SIG-M5 treated with dmso at 0.1 percent for 504 hours (cell line): Measurements from ENCODE around the gene AK5.

Experiments used
- DNase-seq: peaks from one replicate; lab custom pipeline; 2025; ENCODE audit not compliant: unreplicated experiment; lab: John Stamatoyannopoulos, UW

The AK5 gene

DNA sequence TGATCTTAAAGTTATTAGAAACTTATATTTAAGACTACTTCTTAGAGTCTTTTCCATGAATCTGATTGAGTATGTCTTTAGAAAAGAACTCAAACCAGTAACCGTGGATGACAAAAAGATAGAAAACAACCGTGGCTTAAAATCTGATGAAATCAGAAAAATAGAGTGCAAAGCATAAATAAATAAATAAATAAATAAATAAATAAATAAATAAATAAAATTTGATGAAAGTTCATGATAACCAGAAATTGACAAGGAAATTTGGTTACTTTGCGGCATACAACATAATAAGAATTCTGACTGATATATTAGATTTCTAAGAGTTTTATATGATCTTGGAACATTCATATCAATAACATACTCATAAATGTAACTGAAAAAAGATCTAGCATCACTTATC, 152.1 kb downstream of the AK5 start:
- no peak for DNase-seq

DNA sequence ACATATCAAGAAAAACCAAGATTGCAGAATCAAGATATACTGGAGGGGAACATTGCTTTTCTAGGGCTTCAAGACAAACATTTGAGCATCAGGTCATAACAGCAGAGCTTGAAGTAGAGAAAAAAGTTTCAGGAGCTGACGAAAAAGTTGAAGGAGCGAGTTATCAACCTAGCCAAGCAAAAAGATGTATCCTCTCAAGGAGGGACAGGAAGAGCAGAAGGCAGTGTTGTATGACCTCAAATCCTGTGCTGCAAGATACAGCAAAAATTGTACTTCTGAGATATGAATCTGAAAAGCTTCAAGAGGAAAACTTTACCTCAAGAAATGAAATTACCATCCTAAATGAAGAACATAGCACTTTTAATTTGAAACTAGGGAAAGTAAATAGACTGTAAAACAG, 153.1 kb downstream of the AK5 start:
- no peak for DNase-seq

DNA sequence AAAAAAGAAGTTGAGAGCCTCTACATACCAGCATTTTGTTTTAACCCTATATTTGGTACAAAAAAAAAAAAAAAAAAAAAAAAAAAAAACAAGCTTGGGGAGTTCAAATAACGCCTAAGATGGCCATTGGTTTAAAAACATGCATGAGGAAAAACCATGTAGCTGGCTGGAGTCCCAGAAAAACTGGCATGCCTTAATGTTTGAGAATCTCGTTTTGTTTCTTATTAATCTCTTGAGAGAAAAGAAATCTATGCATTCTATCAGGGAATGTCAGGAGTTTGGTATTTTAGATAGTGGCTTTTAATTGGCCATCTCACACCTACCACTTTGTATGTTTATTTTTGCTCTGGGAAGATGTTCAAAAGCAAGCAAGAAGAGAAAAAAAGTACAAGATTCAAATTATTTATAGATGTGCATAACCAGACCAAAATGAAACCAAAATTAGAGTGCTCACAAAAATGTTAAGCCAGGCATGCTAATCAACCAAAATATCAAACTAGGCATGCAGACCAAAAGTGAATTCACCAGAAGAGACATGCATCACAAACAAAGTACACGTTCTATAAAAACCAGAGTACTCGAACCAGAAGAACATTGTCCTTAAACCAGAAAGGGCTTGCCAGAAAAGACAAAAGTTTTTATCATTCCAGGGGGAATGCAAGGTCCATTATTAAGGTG, 156.6 kb downstream of the AK5 start:
- DNase-seq = no peak

DNA sequence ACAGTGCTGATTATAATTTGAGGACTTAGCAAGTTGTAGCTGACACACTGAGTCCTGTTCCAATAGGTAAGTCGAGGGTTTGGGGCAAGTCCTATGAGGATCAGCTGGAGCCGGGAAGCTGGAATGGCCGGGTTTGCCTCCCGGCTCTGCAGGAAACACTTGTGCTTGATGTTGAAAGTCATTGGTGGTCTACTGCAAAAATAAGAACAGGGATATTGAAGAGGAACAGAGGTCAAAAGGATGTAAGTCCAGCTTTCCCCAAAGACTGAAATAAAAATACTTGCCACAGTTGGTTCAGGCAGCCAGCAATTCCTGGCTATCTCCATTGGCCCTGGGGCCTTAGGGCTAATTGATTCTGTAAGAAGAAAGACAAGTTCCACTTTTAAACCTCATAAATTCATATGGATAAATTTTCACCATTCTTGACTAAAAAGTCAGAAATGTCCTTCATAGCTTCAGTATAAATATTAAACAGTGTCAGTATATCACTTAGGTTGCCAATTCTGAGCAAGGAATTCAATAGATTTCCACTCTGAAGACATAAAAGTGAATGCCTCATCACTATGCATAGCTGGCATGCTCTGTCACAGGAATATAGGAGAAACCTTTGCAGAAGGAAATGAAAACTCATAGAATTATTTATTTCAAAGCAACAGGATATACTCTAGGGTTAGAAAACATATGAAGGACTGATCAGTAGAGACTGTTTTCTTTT, 165.2 kb downstream of the AK5 start:
- DNase-seq = no peak

DNA sequence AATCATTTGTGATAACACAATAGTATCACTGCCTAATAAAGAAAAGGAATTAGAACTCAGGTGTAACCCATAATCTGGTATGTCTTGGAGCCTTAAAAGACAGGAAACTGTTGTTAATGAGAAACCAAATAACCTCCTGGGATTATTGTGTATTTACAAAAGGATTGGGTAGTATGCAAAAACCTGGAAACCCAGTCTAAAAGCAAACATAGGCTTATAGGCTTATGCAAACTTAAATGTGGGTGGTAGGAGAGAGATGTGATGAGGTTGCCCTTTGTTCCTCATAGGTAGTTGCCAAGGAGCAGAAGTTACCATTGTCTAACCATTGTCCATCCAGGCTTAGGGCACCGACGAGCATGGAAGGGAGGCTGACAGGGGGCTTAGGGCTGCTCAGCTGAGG, 165.8 kb downstream of the AK5 start:
- DNase-seq = peak; percentile 24

DNA sequence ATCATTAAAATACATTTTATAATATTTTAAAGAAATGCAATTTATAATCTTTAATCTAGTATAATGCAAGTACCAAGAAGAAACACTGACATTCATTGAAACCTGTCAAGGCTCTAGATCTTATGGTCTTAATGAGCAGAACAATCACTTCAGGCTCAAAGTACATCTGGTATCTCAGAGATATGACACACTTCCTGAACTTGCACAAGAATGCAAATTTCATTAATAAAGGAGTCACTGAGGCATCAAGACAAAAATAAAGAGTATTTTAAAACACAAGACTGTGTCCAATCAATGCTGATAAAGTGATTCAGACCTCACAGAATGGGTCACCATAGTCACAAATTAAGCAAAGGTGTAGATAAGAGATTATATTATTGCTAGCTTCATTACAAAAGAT, 178.1 kb downstream of the AK5 start:
- DNase-seq = no peak

DNA sequence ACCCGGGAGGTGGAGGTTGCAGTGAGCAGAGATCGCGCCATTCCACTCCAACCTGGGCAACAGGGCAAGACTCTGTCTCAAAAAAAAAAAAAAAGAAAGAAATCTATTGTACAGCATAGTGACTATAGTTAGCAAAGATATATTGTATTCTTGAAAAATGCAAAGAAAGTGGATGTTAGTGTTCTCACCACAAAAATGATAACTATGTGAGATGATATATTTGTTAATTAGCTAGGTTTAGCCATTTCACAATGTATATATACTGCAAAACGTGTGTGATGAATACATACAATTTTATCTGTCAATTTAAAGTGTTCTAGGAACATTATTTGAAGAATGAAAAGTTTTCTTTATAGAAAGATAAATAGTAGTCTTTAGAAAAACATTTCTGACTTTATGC, 179.9 kb downstream of the AK5 start:
- DNase-seq = no peak

DNA sequence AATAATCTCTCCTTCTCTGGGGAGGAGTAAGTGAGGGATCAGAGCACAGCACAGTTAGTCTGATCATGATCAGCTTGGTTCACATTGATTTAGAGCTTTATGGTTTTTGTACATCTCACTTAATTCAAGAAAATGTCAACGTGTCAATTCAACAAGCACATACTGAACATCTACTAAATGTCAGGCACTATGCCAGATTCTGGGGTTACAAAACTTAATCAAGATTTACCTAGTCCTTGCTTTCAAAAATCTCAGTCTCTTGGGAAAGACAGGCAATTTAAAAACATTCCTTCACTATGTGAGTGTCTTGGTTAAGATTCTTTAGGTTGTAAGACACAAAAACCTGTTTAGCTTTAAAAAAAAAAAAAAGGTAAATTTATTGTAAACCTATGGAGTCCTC, 181.4 kb downstream of the AK5 start:
- no peak for DNase-seq

DNA sequence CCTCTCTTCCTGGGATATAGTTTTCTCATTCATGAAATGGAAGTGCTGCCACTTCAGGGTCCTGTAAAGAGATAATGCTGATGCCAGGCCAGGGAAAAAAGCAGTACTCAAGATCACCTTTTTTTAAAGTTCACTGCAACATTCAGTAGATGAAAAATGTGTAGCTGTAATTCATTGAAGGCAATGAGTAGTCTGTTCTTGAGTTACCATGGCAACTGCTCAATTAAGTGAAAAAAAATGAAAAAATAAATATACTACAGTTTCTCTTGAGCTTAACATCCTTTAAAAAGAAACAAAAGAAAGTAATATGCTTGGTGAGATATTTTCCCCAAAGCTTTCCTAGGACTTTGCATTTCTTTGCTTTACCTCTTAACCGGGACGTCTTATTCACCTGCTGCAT, 183.3 kb downstream of the AK5 start:
- no peak for DNase-seq

DNA sequence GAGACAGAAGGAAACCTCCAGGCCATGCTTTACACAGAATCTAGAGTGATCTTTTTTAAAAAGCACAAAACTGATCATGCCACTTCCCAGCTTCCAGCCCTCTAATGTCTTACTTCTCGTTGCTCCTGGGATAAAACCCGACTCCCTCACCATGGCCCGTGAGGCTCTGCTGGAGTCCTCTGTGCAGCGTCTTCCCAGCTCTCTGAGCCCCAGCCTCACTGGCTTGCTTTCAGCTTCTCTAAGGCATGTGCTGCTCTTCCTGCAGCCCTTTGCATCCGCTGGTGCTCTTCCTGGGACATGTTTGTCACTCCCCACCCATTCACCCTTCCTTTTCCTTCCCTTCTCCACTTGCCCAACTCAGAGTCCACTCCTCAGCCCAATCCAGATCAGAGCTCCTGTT, 184.1 kb downstream of the AK5 start:
- no peak for DNase-seq

DNA sequence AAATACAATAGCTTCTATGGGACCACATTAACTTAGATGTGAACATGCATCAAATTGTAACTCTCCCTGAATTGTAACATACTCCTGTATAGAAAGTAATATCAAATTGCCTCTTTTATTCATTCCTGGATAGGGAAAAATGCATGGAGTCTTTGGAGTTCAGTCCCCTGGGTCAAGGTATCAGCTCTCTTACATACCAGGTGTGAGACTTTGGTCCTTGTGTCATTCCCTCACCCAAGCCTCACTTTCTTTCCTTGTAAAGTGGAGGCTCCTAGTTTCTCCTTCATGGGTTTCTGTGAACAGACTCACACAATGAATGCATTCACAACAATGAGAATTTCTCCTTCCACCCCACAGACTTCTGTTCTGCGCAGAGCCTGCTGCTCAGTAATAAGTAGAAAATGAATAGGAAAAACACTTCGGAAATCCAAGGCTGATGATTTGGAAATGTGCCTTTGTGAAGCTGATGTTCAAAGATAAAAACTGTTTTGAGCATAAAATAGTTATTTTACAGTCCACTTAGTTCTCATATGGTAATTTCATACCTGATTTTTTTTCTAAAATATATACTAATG, 185.3 kb downstream of the AK5 start:
- no peak for DNase-seq

DNA sequence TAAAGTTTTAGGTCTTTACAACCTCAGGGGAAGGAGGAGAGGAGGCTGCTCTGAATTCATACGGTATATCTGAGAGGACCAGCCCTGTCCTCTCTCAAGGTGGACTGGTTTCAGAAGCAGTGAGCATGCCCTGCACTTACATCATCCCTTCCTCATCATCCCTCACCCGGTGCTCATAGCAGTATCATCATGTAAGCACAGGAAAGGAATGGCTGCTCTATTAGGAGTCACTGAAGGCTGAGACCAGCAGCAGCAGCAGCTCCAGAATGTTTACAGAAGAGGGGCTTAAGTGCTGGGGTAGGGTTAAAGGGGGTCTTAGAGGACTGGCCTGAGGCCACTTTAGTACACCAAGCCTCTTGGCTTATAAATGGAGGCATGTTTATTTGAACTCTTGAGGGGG, 185.9 kb downstream of the AK5 start:
- DNase-seq = no peak

DNA sequence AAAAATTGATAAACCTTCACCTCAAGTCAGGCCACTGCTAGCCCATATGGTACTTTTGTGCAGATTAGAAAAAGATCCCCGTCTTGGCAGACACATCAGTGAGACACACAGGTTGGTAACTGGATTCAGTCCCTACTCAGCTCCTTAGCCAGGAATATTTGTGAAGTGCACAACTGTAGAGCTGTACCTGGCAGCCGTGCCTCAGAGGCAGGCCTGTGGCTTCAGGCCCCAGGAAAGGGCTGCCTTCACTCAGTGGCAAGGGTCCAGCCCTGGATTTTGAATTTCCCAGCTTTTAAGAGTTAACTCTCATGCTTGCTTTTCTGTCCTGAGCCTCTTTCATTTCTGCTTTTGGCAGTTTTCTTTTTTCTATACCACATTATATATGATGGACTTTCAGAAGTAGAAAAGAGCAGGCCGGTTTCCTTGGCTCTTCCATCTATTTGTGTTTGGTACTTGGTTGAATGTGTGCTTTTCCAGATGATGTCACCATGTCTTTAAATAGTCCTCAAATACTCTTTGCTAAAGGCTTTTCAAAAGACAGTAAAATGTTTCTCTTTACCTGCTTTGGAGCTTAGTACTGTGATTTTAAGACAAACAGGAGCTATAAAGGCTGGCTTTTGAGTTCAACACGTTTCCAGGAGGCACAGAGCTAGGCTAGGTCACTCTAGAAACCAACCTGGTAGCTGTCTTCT, 186.6 kb downstream of the AK5 start:
- DNase-seq = no peak

DNA sequence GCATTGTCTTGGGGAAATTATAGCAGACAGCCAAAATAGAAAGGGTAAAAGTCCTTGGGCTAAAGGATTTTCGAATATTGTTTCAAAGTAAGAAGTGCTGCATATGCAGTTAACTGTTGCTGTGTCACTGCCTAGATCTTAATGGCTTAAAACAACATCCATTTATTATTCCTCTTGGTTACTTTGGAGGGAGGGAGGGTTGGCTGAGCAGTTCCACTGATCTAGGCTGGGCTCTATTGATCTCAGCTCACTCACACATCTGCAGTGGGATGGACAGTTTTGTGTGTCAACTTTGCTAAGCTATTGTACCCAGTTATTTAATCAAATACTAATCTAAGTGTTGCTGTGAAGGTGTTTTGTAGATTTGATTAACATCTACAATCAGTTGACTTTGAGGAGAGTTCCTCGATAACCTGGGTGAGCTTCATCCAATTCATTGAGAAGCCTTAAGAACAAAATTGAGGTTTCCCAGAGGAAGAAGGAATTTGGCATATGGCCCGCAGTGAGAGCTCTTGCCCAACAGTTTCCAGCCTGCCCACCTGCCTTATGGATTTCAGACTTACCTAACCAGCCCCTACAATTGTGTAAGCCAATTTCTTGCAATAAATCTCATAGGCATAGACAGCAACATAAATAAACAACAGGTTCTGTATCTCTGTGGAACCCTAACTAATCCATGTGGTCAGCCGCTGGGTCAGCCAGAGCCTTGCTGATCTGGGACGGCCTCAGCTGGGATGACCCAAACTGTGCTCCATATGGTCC, 187.3 kb downstream of the AK5 start:
- DNase-seq = no peak

DNA sequence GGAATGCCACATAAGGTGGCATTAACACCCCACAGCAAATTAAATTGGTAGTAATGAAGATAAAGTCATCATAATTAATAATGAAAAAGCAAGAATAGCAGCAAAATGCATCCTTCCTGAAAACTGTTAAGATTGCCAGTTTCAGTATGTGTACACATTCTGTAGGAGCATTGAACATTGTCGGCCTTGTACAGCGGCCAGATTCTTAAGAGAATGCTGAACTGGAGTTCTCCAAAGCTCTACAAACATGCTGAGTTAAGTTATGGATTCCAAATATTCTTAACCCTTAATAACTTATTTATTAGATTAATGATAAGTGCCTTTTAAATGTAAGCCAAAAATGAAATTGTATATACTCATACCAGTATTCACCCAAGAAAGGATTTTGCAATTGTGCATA, 189.9 kb downstream of the AK5 start:
- no peak for DNase-seq

DNA sequence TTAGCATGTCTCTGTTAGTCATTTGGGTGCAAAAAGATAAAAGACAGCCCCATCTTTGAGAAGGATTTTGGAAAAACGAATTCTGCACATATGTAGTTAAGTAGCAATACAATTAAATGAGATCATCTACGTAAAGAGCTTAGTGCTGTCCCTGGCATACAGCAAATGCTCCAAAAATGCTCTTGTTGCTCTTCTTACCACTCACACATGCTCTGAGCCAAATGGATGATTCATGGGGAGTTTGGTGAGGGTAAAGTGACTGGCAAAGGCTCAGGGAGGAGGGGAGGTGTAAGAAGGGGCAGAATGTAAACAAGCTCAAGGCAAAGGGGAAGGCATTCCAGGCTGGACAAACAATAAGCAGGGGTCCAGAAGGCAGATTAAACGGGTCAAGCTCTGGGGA, 191.9 kb downstream of the AK5 start:
- DNase-seq = no peak

DNA sequence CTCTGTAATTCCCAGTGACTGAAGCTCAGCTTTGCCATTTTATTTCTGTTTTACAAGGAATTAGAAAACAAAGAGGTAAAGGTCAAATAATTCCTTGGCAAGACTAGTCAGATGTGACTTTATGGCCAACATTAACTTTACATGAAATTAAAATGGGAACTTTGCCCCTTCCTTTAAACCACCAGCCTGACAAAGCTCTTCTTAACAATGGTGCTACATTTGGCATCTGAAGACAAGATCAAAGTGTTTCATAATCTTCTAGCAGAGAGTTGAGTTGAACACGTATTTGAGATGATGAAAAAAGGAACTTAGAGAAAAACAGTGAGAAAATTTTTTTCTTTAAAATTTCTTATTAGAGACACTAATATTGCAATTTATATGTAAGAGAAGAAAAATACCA, 193.8 kb downstream of the AK5 start:
- peak; percentile 58 for DNase-seq

DNA sequence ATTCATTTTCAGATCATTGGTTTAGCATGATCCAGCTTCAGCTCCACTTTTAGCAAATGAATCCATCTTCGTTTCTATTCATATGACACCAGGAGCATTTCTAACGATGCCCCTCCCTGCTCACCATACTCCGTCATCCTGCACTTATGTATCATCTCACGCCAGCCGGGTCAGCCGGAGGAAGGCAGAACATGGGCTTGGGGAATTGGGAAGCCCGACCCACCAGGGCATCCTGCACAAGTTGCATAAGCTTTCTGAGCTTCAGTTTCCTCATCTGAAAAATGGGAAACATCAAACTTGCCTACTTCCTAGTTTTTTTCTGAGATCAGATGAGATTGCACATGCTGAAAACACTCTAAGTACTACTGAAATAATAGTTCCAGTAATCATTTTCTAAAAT, 194.7 kb downstream of the AK5 start:
- peak; percentile 79 for DNase-seq

DNA sequence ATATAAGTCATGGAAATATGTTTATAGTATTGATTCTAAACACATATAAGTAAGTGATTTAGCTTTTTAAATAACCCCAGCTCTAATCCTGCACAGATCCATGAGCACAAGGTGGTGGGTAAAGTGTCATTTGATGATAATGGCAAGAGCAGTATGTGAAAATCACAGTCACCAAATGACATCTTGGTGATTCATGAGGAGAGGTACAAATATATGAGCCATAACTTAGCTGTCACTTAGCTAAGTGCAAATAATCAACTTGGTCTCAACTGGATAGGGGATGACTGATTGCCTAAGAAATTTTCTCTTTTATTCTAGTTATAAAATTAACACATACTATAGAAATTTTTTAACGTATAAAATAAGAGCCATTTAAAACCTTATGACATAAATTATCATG, 202.5 kb downstream of the AK5 start:
- DNase-seq = no peak

DNA sequence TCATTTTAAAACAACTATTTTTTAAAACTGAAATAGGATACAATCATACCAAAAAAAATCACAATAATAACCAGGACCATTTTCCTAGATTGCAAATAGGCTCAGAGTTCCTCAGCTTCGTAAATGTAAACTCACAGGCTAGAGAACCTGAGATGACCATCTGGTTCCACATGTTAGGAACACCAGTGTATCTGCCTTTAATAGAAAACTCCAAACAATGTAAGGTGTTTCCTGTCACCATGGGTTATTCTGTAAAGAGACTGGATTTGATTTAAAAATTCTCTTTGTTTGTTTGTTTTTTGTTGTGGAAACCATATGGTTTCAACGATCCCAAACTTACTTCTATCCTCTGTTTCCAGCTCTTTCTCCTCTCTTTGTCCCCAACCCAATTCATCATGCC, 203.1 kb downstream of the AK5 start:
- no peak for DNase-seq

DNA sequence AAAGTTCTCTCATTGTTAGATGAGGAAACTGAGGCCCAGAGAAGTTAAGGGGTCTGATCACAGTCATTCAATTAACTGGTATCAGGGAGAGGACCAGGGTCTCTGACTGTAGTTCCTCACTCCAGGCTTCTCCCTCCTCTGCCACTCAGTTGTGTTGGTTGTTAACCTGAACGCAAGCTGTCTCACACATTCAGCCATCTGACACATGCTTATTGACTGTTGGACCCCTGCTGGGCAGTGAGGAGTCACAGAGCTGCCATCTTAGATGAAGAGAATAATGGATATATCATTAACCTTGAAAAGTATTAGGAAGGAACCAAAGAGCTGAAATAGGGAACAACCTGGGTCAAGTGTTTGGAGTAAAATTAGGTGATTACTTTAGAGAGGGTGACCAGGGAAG, 205.8 kb downstream of the AK5 start:
- no peak for DNase-seq
